ENCODE measurements around the gene CEP350.

Gene CEP350

GRCh38 chr1:179935909-179936496 lies 18.6 kb upstream of the CEP350 start:
- Mint-ChIP-seq H3K4me3 (no peak overlapping the region), H3K9me3 (no peaks in the 10 kb centered on the region), H3K36me3 (ENCODE audit: low read depth) (no peaks in the 10 kb centered on the region), H3K4me1 (peaks cover 37% of the 10 kb centered on the region), H3K27me3 (ENCODE audit: low read depth) (peaks cover 10% of the 10 kb centered on the region), H3K27ac (peak overlapping the region in 1 of 3 experiments; percentile 35)
- TF ChIP-seq CTCF (IDR thresholded peaks at IDR 0.05; ENCODE audit: unreplicated experiment in 3 of 3): no peak

- no peak for TF ChIP-seq CTCF (IDR thresholded peaks at IDR 0.05; ENCODE audit: unreplicated experiment in 3 of 3)
- H3K4me3 Mint-ChIP-seq: no peak overlapping the region
Measured at GRCh38 chr1:179937668-179938254, 16.8 kb upstream of the CEP350 start.

GRCh38 chr1:179938752-179939151 lies 15.9 kb upstream of the CEP350 start:
- peaks cover 3% of the 10 kb centered on the region for H3K27me3 Mint-ChIP-seq (ENCODE audit: low read depth)
- H3K4me3 Mint-ChIP-seq: no peak overlapping the region
- H3K27ac Mint-ChIP-seq: no peak overlapping the region
- peaks cover 32% of the 10 kb centered on the region for H3K4me1 Mint-ChIP-seq
- no peaks in the 10 kb centered on the region for H3K9me3 Mint-ChIP-seq
- H3K36me3 Mint-ChIP-seq (ENCODE audit: low read depth): no peaks in the 10 kb centered on the region
- TF ChIP-seq CTCF (IDR thresholded peaks at IDR 0.05; ENCODE audit: unreplicated experiment in 3 of 3): no peak

More at GRCh38 chr1:179937668-179938254, 16.8 kb upstream of the CEP350 start:
- H3K27me3 Mint-ChIP-seq (ENCODE audit: low read depth): peaks cover 10% of the 10 kb centered on the region
- H3K36me3 Mint-ChIP-seq (ENCODE audit: low read depth): no peaks in the 10 kb centered on the region
- H3K27ac Mint-ChIP-seq: peak overlapping the region in 2 of 3 experiments; percentile 23 to 61
- no peaks in the 10 kb centered on the region for H3K9me3 Mint-ChIP-seq
- peaks cover 32% of the 10 kb centered on the region for H3K4me1 Mint-ChIP-seq

- TF ChIP-seq CTCF (IDR thresholded peaks at IDR 0.05; ENCODE audit: unreplicated experiment in 3 of 3): no peak
- peaks cover 3% of the 10 kb centered on the region for H3K27me3 Mint-ChIP-seq (ENCODE audit: low read depth)
Measured at GRCh38 chr1:179939941-179940340, 14.7 kb upstream of the CEP350 start.

DNA sequence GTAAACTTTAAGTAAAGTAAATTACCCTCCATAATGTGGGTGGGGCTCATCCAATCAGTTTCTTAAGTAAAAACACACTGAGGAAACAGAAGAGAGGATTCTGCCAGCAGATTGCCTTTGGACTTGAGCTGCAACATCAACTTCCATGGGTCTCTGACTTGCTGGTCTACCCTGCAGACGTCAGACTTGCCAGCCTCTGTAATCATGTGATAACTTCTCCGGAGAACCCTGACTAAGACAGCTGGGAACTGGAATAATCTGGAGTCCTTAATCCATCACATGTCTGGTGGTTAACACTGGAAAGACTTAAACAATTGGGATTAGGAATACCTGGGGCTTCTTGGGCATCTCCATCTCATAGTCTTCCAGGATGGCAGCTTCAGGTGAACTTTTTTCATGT lies 13.2 kb upstream of the CEP350 start:
- no peak overlapping the region for H3K4me3 Mint-ChIP-seq
- no peak for TF ChIP-seq CTCF (IDR thresholded peaks at IDR 0.05; ENCODE audit: unreplicated experiment in 3 of 3)
- H3K4me1 Mint-ChIP-seq: peaks cover 29% of the 10 kb centered on the region
- H3K27me3 Mint-ChIP-seq (ENCODE audit: low read depth): peaks cover 4% of the 10 kb centered on the region
- no peak overlapping the region for H3K27ac Mint-ChIP-seq
- no peaks in the 10 kb centered on the region for H3K9me3 Mint-ChIP-seq
- no peaks in the 10 kb centered on the region for H3K36me3 Mint-ChIP-seq (ENCODE audit: low read depth)

More at GRCh38 chr1:179939941-179940340, 14.7 kb upstream of the CEP350 start:
- no peak overlapping the region for H3K4me3 Mint-ChIP-seq
- no peaks in the 10 kb centered on the region for H3K9me3 Mint-ChIP-seq
- H3K27ac Mint-ChIP-seq: no peak overlapping the region
- H3K36me3 Mint-ChIP-seq (ENCODE audit: low read depth): no peaks in the 10 kb centered on the region
- H3K4me1 Mint-ChIP-seq: peaks cover 32% of the 10 kb centered on the region

DNA sequence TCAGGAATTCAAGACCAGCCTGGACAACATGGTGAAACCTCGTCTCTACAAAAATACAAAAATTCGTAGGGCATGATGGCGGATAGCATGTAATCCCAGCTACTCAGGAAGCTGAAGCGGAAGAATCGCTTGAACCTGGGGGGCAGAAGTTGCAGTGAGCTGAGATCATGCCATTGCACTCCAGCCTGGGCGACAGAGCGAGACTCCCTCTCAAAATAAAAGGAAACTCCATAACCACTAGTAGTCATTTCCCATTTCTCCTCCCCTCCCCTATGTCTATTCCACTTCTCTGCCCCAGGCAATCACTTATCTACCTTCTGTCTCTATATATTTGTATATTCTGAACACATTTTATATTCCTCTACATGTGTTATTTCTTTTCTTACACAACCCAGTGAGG lies 4.0 kb upstream of the CEP350 start:
- H3K4me1 Mint-ChIP-seq: no peaks in the 10 kb centered on the region
- H3K27me3 Mint-ChIP-seq (ENCODE audit: low read depth): peaks cover 6% of the 10 kb centered on the region
- no peaks in the 10 kb centered on the region for H3K9me3 Mint-ChIP-seq
- no peak overlapping the region for H3K27ac Mint-ChIP-seq
- no peak for TF ChIP-seq CTCF (IDR thresholded peaks at IDR 0.05; ENCODE audit: unreplicated experiment in 3 of 3)
- no peak overlapping the region for H3K4me3 Mint-ChIP-seq
- no peaks in the 10 kb centered on the region for H3K36me3 Mint-ChIP-seq (ENCODE audit: low read depth)
